HG03520 (cell line): ENCODE measurements around the gene SYNJ1.
"Not testable (repeated sequence)": the region's sequence is repeated elsewhere in the genome, so short reads cannot be mapped to it uniquely, and the experiment has no call there.

Experiments used
- ATAC-seq: cut with Tn5 transposase; IDR thresholded peaks from one replicate; pipeline ENCODE4 v1.9.1; 2021; ENCODE audit warnings: mild to moderate bottlenecking, moderate library complexity; ENCODE audit not compliant: unreplicated experiment

Gene SYNJ1, protein sequence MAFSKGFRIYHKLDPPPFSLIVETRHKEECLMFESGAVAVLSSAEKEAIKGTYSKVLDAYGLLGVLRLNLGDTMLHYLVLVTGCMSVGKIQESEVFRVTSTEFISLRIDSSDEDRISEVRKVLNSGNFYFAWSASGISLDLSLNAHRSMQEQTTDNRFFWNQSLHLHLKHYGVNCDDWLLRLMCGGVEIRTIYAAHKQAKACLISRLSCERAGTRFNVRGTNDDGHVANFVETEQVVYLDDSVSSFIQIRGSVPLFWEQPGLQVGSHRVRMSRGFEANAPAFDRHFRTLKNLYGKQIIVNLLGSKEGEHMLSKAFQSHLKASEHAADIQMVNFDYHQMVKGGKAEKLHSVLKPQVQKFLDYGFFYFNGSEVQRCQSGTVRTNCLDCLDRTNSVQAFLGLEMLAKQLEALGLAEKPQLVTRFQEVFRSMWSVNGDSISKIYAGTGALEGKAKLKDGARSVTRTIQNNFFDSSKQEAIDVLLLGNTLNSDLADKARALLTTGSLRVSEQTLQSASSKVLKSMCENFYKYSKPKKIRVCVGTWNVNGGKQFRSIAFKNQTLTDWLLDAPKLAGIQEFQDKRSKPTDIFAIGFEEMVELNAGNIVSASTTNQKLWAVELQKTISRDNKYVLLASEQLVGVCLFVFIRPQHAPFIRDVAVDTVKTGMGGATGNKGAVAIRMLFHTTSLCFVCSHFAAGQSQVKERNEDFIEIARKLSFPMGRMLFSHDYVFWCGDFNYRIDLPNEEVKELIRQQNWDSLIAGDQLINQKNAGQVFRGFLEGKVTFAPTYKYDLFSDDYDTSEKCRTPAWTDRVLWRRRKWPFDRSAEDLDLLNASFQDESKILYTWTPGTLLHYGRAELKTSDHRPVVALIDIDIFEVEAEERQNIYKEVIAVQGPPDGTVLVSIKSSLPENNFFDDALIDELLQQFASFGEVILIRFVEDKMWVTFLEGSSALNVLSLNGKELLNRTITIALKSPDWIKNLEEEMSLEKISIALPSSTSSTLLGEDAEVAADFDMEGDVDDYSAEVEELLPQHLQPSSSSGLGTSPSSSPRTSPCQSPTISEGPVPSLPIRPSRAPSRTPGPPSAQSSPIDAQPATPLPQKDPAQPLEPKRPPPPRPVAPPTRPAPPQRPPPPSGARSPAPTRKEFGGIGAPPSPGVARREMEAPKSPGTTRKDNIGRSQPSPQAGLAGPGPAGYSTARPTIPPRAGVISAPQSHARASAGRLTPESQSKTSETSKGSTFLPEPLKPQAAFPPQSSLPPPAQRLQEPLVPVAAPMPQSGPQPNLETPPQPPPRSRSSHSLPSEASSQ (N-terminal part only)

DNA sequence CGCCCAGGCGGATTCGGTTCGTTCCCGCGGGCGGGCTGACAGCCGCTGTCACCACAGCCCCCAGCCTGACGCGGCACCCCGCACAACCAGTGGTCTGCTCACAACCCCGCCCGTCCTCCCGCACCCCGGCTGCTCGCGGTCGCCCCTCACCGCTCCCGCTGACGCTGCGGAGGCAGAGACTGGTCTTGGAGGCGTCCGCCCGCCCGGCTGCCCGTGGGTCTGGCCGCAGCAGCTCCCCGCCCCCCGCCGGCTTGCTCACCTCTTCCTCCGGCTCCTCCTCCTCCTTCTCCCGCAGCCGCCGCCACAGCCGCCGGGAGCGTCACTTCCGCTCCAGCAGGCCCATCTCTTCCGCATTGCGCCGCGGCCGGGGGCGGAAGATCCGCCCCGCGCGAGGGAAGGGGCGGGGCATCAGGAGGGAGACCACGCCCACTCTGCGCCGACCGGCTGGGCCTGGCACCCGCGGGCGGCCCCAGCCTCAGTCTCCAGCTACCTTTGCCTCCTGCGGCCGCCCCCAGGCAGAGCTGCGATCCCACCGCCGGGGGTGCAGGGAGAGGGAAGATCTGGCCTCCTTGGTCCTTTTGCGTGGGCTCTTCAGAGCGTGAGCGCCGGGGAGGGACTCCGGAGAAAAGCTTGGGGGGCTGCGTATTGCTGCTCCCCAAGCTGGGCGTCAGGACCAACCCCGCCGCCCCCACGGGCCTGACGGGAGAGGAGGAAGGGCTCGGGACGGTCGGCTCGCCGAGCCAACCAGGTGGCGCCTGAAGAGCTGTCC is at the start of gene SYNJ1:
Gene SYNJ1, minus strand, starts transcription at position 327 of the 769 bp plus-strand sequence. CDS start 1,118 bp downstream, outside the sequence.
- peak; percentile 84 for ATAC-seq

GRCh38 chr21:32777269-32777668 is 49.5 kb upstream of the SYNJ1 start:
- no peak for ATAC-seq

DNA sequence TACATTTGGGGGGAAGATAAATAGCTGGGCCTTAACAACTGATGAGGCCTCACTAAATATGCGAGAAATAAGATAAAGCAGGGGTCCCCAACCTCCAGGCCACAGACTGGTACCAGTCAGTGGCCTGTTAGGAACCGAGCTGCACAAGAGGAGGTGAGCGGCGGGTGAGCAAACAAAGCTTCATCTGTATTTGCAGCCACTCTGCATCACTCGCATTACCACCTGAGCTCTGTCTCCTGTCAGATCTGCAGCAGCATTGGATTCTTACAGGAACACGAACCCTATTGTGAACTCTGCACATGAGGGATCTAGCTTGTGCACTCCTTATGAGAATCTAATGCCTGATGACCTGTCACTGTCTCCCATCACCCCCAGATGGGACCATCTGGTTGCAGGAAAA is 48.9 kb upstream of the SYNJ1 start:
- no peak for ATAC-seq

GRCh38 chr21:32773048-32773344 is 45.2 kb upstream of the SYNJ1 start:
- not testable (repeated sequence) for ATAC-seq

DNA sequence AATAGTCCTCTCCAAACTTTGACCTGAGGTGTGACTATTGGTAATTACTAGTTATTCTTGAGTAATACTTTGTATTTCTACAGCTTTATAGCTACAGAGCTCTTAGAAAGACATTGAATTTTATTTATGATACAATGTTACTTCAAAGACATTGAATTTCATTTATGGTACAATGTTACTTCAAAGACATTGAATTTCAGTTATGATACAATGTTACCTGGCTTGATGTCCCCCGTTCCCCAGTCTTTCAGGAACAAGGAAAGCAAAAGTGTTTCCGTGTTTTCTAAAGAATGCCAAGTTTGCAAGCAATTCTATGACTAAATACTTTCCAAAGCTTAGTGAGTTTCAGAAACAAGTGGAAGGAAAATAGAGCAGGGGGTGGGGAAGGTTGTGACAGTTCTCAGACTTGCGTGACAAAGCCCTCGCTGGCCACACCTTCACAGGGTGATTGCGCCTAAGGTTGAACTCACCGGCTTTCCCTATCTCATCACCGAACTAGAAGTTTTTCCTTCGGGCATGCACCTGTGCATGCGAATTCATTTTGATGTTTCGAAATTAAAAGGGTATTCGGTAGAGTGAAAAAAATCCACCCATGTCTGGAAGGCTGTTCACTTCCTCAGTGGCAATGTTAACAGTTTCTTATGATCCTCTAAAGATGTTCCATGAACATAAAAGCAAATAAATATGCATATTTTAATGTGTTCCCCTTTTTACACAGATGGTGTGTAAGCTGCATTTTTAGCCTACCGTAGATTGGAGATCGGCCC is 44.7 kb upstream of the SYNJ1 start:
- ATAC-seq, result no peak

DNA sequence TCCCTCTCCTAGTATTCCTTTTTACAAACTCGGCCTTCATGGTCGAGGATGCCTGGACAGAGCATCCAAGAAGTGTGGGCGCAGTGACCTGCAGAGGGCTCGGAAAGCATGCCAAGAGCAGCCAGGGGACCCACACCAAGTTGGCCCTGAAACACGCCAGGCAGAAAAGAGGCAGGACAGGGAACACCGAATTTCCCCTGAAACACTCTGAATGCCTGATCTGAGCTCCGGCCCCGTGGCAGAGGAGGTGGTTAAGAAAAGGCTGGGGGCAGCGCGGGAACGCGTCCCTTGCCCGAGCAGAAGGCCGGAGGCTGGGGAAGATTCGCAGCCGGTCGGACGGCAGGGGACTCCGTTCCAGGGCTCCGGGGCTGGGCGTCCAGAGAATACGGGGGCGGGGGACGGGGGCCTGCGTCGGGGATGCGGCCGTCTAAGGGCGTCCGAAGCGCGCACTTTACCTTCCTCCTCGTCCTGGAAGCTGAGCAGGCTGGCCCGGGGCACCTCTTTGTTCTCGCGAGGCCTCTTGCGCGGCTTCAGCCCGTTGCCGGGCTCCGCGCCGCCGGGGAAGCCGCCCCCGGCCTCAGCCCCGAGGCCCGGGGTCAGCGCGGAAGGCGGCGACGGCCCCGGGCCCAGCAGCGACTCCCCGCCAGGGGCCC is 43.2 kb upstream of the SYNJ1 start:
- ATAC-seq, result peak; percentile 32

- no peak for ATAC-seq
Measured at GRCh38 chr21:32768530-32768929, 40.7 kb upstream of the SYNJ1 start.

GRCh38 chr21:32765058-32765457 is 37.2 kb upstream of the SYNJ1 start:
- no peak for ATAC-seq

DNA sequence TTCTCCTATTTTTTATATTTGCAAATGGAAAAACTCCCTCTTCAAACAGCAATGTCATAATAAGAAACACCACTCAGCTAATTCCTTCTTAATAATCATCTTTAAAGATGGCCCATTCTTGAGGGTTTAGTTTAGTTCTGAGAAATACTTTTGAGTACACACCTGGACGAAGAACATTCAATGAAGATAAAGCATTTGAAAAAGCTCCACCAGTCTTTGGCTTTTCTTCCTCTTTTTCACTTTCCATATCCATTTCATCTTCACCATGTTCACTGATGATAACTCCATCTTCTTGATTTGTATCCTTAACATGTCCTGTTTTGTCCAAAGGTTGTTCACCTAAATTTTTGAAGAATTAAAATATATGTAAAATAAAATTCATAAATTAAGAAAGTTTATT is 36.4 kb upstream of the SYNJ1 start:
- no peak for ATAC-seq

DNA sequence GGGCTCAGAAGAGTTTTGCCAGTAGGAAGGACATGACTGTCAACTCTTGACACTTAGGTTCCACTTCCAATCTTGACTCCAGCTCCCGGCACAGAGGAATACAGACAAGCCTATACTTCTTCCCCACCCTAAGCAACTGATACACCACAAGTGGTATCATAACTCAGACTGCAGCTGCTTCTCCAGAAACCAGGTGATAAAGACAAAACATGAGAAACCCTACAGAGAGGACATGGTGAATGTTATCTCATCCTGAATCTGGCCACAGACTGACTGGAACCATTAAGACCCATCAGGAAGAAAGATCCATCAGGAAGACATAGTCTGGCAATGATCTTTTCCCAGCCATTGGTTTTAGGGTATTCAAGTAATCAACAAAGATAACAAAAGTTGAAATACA is 30.0 kb upstream of the SYNJ1 start:
- ATAC-seq, result no peak

GRCh38 chr21:32756096-32756495 is 28.3 kb upstream of the SYNJ1 start:
- no peak for ATAC-seq

DNA sequence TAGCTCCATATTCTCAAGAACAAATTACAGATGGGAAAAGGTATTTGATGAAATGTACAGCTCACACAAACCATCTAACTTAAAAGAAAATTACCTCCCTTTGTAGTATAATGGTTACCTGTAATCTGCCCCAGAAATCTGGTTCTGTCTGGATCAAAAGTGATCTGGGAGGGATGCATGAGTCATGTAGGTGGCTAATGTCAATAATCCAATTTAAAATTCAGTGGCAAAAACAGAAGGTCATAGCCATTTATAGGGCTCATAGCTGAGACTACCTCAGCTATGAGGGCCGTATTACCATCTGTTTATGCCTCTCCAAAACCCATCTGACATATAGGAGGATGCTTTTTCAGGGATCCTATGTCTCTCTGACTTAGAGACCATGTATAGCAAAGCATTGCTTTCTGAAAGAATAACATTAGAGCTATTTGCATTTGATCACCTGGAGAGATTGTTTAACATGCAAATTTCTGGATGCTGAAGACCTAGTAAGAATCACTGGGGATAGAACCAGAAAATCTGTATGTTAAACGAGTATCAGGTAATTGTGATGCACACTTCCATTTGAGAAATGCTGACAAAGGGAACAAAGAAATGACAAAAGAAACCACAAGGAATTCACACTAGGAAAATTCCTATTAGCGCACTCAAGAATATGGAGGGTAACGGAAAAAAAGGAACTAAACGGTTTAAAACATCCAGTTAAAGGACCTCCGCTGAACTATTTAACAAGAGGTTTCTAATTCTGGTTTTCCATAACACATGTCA is 26.2 kb upstream of the SYNJ1 start:
- no peak for ATAC-seq

GRCh38 chr21:32750405-32750804 is 22.6 kb upstream of the SYNJ1 start:
- no peak for ATAC-seq

DNA sequence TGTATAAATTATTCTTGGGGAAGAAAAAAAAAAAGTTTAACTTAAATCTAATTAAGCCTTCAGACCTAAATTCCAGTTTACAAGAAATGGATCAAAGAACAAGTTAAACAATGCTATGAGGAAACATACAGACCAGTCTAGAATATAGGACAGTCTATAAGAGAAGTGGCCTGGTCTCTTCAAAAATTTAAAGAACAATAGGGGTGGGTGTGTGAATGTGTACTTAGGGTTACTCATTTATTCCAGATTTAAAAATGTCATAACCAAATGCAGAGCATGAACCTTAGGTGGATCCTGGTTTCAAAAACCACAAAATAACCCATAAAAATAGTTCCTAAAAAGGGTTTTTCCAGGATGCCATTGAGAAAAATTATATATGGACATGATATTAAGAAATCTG is 21.8 kb upstream of the SYNJ1 start:
- ATAC-seq, result no peak

DNA sequence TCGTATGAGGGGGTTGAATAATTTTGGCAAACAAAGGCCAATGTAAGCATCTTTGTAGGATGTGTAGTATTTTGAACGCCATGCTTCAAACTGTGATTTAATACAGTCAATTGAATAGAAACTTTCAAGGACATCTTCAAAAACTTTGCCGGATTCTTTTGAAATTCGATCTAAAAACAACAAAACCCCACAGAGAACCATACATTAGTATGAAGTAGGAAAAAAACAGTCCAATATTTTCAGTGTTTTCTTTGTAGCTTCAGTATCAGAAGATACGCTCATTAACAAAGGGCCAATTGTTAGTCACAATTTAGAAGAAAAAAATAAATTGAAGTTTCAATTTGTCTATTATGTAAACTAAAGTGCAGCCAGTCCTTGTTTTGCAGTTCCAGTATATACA is 20.7 kb upstream of the SYNJ1 start:
- ATAC-seq, result no peak

DNA sequence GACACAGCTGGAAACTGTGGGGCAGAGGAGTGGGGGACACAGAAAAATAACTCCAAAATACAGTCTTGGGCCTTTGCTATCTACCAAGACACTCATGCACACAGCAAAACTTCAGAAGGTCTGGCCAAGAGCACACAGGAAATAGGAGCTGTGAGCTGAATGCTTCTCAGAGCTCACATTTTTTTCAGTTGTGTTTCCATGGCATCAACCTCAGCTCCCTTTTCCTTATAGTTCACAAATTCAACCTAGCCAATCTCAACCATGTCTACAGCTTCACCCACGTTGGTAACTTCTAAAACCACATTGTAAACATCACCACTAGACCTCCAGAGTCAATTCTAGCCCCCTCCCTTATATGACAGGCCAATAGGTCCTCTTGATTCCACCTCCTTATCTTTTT is 19.6 kb upstream of the SYNJ1 start:
- ATAC-seq, result no peak

- not testable (repeated sequence) for ATAC-seq
Measured at GRCh38 chr21:32746711-32747110, 18.9 kb upstream of the SYNJ1 start.

DNA sequence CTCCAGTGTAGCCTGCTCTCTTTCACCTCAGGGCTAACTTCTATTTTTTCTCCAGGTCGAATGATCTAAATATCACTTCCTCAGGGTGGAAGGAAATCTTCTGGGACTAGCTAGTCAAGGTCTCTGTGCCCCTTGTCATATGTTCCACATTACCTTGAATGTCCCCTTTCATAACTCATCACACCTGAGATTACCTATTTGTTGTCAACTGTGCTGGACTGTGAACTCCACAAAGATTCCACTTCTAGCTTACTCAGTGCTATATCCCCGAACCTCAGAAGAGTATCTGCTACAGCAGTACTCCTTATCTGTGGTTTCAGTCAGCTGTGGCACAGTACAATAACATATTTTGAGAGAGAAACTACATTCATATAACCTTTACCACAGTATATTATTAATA is 14.6 kb upstream of the SYNJ1 start:
- no peak for ATAC-seq

DNA sequence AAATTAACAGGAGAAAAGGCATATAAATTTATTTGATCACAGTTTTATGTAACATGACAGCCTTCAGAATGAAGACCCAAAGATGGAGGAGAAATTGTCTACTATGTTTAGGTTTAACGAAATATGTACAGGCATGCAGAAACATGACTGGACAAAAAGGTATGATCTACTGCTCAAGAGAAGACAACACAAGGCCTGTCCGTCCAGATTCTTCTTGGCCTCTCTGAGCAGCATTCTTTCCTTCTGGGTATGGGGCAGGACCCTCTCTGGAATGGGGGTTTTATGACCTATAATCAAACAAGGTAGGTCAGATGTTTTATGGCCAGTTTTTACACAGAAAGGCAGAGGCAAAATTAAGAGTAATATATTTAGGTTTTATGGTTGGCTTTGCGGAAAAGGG is 13.5 kb upstream of the SYNJ1 start:
- no peak for ATAC-seq
